ENCODE measurements around the gene MKNK2.
"Not testable (repeated sequence)": the region's sequence is repeated elsewhere in the genome, so short reads cannot be mapped to it uniquely, and the experiment has no call there.

The MKNK2 gene

GRCh38 chr19:2043961-2044708 is 6.9 kb downstream of the MKNK2 start:
- no peak for DNase-seq (ENCODE audit: low read depth in 2 of 2)

DNA sequence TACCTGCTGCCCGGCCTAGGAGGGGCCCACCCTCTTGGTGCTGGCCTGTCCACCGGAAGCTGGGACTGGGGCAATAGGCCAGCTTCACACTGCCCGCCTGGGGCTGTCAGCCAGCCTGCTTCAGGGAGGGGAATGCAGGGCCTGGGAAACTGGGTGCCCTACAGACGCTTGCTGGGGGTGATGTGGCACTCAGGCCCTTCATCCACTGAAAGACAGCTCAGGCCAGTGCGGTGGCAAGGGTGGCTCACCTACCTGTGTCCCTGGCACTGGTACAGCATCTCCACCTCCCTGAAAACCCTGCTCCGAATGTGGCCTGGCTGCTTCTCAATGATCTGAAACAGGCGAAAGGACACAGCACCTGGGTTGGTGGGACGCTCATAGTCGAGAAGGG is 7.8 kb downstream of the MKNK2 start:
- no peak for DNase-seq (ENCODE audit: low read depth in 2 of 2)

DNA sequence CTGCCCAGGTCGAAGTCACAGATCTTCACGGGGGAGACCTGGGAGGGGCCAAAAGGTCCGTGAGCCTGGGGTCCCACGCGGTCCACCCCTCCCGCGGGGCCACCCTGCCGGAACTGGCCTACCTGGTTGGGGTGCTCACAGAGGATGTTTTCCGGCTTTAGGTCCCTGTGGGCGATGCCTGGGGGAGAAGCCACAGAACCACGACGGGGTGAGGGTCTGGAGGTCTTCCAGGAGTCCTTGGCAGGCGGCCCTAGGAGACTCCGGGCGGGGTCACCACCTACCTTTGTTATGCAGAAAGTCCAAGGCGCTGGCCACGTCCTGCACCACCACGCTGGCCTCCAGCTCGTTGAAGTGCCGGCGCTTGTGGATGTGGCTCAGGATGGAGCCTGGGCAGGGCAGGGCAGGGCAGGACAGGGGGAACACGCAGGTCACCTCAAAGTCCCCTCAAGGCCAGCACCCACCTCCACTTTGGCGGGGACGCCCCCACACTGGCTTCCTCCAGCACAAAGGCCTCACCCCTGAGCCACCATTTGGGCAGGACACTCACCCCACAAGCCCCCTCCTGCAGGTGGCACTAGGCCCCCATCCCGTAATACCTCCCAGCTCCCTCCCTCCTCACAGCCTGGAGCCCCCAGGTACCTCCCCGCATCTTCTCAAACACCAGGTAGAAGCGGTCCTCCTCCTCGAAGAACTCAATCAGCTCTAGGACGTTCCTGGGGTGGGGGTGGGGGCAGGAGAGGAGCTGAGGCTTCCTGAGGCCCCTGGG is 8.4 kb downstream of the MKNK2 start:
- DNase-seq (ENCODE audit: low read depth in 2 of 2) = no peak

DNA sequence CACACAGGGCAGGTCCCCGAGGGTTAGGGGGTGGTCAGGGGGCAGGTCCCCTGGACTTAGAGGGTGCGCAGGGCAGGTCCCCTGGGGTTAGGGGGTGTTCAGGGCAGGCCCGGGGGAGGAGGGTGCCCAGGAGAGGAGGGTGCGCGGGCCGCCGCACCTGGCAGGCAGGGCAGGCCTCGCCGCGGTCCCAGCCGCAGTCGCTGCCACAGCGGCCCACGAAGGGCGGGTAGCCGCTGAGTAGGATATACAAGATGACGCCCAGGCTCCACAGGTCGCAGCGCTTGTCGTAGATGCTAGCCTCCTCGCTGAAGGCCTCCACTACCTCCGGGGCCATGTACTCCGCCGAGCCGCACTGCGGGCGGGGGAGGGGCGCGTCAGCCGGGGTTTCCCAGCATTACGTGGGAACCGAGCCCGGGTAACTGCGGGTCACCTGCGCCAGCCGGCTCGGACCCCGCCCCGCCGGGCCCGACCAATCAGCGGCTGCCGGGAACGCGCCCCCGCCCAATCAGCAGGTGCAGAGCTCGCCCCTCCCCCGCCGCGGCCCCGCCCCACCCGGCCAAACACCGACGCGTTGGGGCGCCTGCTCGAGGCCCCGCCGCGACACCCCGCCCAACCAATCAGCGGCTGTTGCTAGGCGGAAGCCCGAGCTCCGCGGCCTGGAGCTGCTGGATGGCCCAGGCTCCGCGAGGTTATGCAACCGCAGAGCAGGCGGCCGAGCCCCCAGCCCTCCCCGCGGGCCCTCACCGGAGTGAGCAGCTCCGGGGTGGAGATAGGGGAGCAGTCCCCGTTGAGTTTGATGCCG is 9.2 kb downstream of the MKNK2 start:
- peak; percentile 99 for DNase-seq (ENCODE audit: low read depth in 2 of 2)

DNA sequence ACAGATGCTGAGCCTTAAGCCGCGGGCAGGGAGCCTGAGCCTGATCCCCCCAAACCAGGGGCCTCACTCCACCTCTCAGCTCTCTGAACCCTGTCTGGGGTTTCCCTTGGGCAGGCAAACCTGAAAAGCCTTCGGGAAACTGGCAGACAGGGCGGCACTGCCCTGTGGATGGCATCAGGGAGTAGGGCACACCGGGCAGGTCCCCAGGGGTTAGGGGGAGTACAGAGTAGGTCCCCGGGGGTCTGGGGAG is 9.7 kb downstream of the MKNK2 start:
- DNase-seq (ENCODE audit: low read depth in 2 of 2) = no peak

- DNase-seq (ENCODE audit: low read depth in 2 of 2) = no peak
Measured at GRCh38 chr19:2040647-2041432, 10.2 kb downstream of the MKNK2 start.

DNA sequence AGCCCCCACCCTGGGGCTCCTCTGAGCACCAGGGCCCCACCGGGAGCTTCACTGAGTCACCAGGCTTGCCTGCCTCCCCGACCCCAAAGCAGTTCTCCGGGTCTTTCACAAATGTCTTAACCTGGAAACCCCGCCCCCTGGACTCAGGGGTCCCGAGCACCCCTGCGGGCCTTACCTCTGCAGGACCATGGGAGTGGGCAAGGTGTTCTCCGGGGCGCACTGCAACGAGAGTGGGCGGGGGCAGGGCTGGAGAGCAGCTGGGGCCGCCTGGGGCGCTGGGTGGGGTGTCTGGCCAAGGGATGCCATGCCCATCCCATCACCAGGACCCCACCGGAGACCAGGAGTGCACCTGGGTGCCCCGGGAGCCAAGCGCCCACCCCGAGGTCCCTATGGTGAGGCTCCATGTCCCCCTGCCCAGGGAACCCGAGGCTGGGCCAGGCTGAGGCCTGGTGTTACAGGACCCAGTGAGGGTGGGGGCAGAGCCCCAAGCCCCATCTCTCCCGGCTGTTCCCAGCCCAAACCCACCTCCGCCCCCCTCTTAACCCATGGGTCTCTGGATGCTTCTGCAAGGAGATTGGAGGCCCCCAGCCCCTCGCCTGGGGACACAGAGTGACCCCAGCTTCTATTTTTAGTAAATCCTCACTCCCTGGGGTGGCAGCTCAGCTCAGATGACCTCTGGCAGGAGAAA is 10.9 kb downstream of the MKNK2 start:
- no peak for DNase-seq (ENCODE audit: low read depth in 2 of 2)

DNA sequence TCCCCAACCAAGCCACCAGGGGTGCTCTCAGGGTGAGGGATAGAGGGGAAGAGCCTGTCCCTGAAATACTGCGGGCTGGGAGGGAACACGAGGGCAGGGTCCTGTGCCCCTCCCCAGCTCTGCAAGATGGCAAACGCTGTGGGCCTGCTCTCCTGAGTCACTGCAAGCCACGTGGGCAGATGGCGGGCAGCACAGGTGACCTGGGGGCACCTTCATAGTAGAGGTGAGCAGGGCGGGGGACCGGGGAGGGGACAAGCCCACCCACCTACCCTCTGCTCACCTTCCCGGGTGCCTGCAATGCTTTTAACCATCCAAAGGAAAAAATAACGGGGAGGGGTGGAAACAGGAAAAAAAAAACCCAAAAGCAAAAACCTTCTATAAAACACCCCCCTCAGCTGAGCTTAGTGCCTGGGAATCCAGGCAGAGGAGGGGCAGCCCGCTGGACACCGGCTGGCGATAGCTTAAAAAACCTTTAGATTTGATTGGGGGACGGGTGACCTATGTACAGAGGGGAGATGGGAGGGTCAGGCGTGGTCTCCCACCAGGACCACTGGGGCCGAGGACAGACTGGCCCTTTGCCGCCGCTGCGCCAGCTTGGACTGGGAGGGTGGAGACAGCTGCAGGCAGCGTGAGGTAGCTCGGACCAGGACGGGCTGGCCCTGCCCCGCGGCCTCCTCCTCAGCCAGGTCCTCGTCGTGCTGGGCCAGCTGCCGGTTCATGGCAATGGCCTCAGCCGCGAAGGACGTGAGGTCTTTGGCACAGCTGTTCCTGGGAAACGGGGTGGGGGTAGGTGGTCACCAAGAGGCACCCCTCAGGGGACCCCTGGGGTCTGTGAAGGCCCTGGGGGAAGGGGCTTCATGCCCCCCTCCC is 11.7 kb downstream of the MKNK2 start:
- no peak for DNase-seq (ENCODE audit: low read depth in 2 of 2)

- no peak for DNase-seq (ENCODE audit: low read depth in 2 of 2)
Measured at GRCh38 chr19:2038284-2039088, 12.6 kb downstream of the MKNK2 start.

- no peak for DNase-seq (ENCODE audit: low read depth in 2 of 2)
Measured at GRCh38 chr19:2037651-2038255, 13.3 kb downstream of the MKNK2 start.

- DNase-seq (ENCODE audit: low read depth in 2 of 2) = no peak
Measured at GRCh38 chr19:2036424-2036823, 14.6 kb downstream of the MKNK2 start.

GRCh38 chr19:2035590-2035991 is 15.5 kb downstream of the MKNK2 start:
- DNase-seq (ENCODE audit: low read depth in 2 of 2) = no peak

- DNase-seq (ENCODE audit: low read depth in 2 of 2) = no peak
Measured at GRCh38 chr19:2034729-2035589, 16.1 kb downstream of the MKNK2 start.

GRCh38 chr19:2034253-2034652 is 16.8 kb downstream of the MKNK2 start:
- DNase-seq (ENCODE audit: low read depth in 2 of 2) = not testable (repeated sequence)

DNA sequence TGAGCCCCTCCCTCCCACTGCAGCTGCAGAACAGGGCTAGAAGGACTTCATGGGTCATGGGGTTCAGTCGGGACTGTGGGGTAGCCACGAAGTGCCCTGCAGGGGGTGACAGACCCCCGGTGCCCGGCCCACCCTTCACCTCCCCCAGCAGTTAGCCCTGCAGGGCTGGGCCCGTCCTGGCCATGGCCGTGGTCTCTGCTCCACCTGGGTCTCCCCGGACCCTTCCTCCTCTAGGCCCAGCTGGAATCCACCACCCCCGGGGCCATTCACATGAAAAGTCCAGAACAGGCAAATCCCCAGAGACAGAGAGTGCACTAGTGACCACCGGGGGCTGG is 17.3 kb downstream of the MKNK2 start:
- no peak for DNase-seq (ENCODE audit: low read depth in 2 of 2)

DNA sequence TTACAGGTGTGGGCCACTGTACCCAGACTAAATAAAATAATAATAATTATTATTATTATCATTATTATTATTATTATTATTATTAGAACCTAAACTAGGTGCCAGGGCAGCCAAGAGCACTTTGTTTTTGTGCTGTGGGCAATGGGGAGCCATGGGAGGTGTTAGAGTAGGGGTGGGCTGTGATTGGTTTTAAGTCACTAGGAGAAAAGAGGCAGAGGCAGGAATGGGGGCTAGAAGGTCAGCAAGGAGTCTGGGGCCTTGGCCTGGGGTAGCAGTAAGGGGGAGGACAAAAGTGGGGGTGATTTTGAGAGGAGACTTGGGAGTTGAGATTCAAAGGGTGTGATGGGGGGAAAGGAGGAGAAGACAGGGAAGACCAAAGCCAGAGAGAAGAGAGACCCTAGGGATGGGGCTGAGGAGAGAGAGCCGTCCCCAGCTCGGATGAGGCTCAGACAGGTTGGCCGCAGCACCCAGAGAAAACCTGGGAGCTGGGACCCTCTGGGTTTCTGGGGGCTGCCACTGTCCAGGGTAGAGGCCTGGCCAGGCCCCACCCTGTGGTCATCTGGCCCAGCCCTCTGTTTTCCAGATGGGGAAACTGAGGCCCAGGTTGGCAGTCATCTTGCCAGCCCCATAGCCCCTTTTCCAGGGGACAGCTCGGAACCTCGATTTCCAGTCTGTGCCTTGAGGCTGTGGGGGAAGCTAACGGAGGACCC is 17.8 kb downstream of the MKNK2 start:
- DNase-seq (ENCODE audit: low read depth in 2 of 2) = no peak

DNA sequence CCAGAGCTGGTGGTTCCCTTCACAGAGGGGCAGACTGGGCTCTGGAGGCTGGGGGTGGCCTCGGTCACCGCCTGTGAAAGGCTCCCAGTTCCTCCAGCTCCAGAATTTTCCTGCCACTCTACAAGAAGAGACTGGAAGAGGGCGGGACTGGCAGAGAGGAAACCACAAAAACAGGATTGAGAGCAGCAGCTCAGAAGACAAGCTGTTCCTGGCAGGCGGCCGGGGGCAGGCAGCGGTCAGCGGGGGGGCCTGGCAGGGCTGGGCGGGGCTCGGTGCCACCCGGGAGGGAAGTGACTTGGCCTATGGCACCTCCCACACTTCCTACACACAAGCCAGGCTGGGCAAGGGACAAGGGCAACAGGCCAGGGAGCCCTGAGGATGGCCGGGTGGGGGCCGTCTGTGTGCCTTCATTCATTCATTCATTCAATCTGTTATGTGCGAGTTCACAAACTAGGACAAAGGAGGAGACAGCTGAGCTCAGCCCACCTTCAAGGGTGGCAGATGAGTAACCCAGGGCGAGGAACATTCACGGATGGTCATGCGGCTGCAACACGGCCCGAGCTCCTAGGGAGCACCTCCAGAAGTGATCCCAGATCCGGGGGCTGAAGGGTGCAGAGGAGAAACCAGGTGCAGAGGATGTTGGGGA is 18.6 kb downstream of the MKNK2 start:
- no peak for DNase-seq (ENCODE audit: low read depth in 2 of 2)
